Measurements from ENCODE around the gene CSAD.
"Not testable (repeated sequence)": the region's sequence is repeated elsewhere in the genome, so short reads cannot be mapped to it uniquely, and the experiment has no call there.

Gene CSAD

GRCh38 chr12:53177447-53177846 is 3.3 kb downstream of the CSAD start:
- DNase-seq, result not testable (repeated sequence)

- no peak for DNase-seq
Measured at GRCh38 chr12:53176750-53177149, 4.0 kb downstream of the CSAD start.

- no peak for DNase-seq
Measured at GRCh38 chr12:53174881-53175491, 5.7 kb downstream of the CSAD start.

GRCh38 chr12:53173085-53173715 is 7.5 kb downstream of the CSAD start:
- no peak for DNase-seq

DNA sequence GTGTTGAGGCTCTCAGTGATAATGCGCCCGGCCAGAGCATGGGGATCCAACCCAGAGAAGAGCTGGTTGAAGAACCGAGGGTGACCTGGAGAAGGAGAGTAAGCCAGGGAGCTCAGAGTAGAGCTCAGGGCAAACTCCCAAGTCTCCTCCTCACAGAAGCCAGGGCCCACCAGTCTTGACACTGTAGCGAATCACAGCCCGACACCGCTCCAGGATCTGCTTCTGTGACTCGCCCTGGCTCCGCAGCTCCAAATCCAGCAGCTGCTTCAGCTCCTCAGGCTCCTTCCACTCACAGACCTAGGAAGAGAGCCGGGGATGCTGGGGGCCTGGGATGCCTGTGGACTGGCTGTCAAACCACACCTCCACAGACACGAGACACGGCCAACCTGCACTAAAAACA is 8.4 kb downstream of the CSAD start:
- no peak for DNase-seq

DNA sequence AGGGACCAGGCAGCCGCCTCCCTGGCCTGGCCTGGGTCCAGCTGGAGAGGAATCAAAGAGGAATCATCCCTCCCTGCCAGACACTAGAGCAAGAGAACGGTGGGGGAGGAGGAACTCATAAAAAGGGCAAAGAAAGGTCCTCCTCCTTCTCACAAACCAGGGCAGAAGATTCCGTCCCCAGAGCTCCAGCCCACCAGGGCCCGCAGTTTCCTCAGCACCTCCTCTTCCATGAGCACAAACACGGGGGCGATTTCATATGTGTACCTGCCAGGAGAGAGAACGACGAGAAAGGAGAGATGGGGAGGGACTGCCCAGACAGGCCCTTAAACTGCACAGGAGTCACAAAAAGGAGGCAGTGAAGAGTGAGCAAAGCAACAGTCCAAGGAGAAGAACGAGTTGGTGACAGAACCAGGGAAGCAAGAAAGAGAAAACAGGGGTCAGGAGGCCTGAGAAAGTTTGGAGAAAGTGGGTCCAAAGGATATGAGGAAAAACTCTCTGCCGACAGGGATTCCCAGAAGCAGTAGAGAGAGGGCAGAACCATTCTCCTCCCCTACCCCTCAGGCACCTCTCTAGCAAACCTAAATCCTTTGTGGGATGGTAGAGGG is 8.9 kb downstream of the CSAD start:
- DNase-seq, result no peak

GRCh38 chr12:53170876-53171724 is 9.6 kb downstream of the CSAD start:
- no peak for DNase-seq

- no peak for DNase-seq
Measured at GRCh38 chr12:53170215-53170614, 10.5 kb downstream of the CSAD start.

DNA sequence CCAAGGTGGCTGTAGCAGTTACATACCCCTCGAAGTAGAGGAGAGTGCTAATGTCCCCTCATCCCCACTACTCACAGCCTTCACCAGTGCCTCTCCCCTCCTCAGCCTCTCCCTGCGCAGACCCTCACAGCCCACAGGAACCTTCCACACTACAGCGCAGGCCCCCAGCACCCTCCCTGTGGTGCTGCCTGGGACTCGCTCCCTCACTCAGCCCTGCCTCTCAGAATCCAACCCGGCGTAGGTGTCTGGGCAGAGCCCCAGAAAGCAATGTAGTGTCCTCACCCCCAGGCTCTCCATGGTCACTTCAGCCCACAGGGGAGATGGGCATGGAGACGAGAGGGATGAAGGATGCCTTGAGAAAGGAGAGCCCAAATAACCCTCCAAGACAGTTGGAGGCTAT is 11.1 kb downstream of the CSAD start:
- no peak for DNase-seq

- DNase-seq, result no peak
Measured at GRCh38 chr12:53166837-53167236, 13.9 kb downstream of the CSAD start.

DNA sequence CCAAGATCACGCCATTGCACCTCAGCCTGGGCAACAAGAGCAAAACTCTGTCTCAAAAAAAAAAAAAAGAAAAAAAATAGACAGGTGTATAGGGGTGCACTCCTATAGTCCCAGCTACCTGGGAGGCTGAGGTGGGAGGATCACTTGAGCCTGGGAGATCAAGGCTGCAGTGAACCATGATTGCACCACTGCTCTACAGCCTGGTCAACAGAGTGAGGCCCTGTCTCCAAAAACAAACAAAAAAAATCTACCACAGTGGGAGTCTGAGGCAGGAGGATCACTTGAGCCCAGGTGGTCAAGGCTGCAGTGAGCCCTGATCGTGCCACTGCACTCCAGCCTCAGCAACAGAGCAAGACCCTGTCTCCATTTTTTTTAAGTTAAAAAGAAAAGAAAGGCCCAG is 17.7 kb downstream of the CSAD start:
- not testable (repeated sequence) for DNase-seq

DNA sequence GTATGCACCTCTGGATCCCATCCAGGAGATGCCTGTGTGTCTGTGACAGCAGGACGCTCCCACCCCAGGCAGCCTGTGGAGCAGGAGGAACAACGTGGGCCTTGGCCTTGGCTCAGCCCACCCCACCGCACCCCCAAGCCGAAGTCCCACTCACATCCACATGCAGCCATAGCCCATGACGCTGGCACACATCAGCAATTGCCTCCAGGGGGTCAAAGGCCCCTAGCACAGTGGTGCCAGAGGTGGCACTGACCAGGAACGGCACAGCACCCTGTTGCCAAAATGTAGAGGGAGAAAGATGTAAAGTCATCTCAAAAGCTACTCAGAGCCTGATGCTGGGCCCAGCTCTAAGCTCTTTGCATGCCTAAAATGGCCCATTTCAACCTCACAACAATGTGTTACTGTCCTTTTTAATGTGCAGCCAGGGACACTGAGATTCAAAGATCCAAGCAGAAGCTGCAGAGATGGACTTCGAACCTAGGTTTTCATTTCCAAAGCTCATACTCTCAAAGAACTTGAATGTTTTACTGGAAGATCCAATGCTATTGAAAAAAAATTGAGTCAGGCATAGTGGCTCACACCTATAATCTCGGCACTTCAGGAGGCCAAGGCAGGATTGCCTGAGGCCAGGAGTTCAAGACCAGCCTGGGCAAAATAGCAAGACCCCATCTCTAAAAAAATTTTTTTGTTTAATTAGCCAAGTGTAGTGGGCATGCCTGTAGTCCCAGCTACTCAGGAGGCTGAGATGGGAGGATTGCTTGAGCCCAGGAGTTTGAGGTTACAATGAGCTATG is 19.4 kb downstream of the CSAD start:
- DNase-seq, result no peak

- no peak for DNase-seq
Measured at GRCh38 chr12:53160673-53161072, 20.1 kb downstream of the CSAD start.

- DNase-seq, result no peak
Measured at GRCh38 chr12:53160000-53160399, 20.7 kb downstream of the CSAD start.

GRCh38 chr12:53159195-53159839 is 21.4 kb downstream of the CSAD start:
- DNase-seq, result peak; percentile 95

DNA sequence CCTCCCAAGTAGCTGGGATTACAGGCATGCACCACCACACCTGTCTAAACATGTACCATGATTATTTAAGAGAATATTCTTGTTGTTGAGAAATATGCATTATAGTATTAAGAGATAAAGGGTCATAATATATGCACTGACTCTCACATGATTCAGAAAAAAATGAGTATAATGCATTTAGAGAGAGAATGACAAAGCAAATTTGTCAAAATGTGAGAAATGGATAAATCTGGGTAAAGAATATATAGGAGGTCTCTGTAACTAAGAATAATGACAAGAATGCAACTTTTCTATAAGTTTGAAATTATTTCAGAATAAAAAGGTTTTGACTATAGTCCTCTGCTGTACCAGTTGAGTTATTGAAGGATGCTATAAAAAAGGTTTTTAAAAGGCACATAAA is 28.3 kb downstream of the CSAD start:
- DNase-seq, result no peak

DNA sequence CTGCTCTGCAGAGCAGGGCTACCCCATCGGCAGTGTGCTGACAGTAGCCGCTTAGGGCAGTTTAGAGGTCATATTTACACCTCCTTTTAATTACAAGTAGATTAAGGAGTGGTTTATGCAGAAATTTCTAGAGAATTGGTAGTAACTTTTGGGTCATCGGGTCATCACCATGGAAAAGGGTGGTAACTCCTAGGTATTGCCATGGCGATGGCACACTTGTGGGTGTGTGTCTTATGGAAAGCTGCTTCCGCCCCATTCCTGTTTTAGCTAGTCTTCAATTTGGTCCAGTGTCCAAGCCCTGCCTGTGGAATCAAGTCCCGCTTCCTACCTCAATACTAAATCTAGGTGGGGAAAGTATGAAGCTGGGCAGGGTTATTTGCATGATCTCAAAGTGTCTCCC is 29.7 kb downstream of the CSAD start:
- no peak for DNase-seq

GRCh38 chr12:53147653-53148052 is 33.1 kb downstream of the CSAD start:
- no peak for DNase-seq

- DNase-seq, result no peak
Measured at GRCh38 chr12:53147181-53147580, 33.5 kb downstream of the CSAD start.

- DNase-seq, result no peak
Measured at GRCh38 chr12:53145383-53146260, 35.1 kb downstream of the CSAD start.

- DNase-seq, result no peak
Measured at GRCh38 chr12:53143355-53143754, 37.4 kb downstream of the CSAD start.
